Esophagus muscularis mucosa (tissue), 4 donors: ENCODE results near the gene PRSS21. TPM values are rescaled to one million over a fixed set of nuclear protein-coding genes. Genes with fewer than 3 reads are reported as not detected.

Experiments used
- DNase-seq: peaks from one replicate; pipeline ENCODE4 v3.0.0-alpha.2; 2017; ENCODE audit errors: extremely low spot score
- H3K27ac ChIP-seq, 4 donors: fragments of 200-600 bp; sonication (generic); replicated peaks in 1 of 4; 1 replicate in 3 of 4; 2 replicates in 1 of 4; pipeline ENCODE4 v1.5.1; 2016 to 2019; ENCODE audit warnings: mild to moderate bottlenecking in 1 of 4
- H3K27me3 ChIP-seq, 4 donors: fragments of 200-600 bp; sonication (generic); one replicate each; pipeline versions ENCODE4 v1.5.1 to v1.6.0; 2016 to 2019
- H3K36me3 ChIP-seq, 4 donors: fragments of 200-600 bp; sonication (generic); one replicate each; pipeline ENCODE4 v1.5.1; 2016 to 2019
- H3K4me1 ChIP-seq, 4 donors: fragments of 200-600 bp; sonication (generic); one replicate each; pipeline ENCODE4 v1.5.1; 2016 to 2019
- H3K4me3 ChIP-seq, 4 donors: fragments of 200-600 bp; sonication (generic); 1 replicate in 2 of 4; 2 replicates in 2 of 4; pipeline ENCODE4 v1.5.1; 2016 to 2019; ENCODE audit warnings: mild to moderate bottlenecking in 4 of 4, moderate library complexity in 1 of 4
- H3K9me3 ChIP-seq, 4 donors: fragments of 200-600 bp; sonication (generic); 1 replicate in 3 of 4; 2 replicates in 1 of 4; pipeline ENCODE4 v1.5.1; 2016 to 2019
- CTCF ChIP-seq, 3 experiments: fragments of 200-600 bp in 2 of 3; fragments of 450-650 bp in 1 of 3; sonication (generic) in 2 of 3; IDR thresholded peaks; one replicate each; pipeline ENCODE4 v1.5.1; 2017 to 2019; ENCODE audit warnings: antibody characterized with exemption in 3 of 3, mild to moderate bottlenecking in 2 of 3, moderate library complexity in 1 of 3
- EP300 ChIP-seq: sonication (generic); formaldehyde crosslinking; IDR thresholded peaks from one replicate; pipeline ENCODE4 v1.6.1; 2017; ENCODE audit warnings: antibody characterized with exemption
- POLR2A ChIP-seq: fragments of 450-650 bp; IDR thresholded peaks from one replicate; pipeline ENCODE4 v1.6.1; 2017; ENCODE audit warnings: antibody characterized with exemption, moderate library complexity, mild to moderate bottlenecking, low read depth
- POLR2AphosphoS5 ChIP-seq, 2 donors: sonication (generic); formaldehyde crosslinking; IDR thresholded peaks; one replicate each; pipeline ENCODE4 v1.6.1; 2017; ENCODE audit warnings: antibody characterized with exemption in 2 of 2
- WGBS: methylation state at CpG from one replicate; pipeline ENCODE4 v1.1.5; 2018; 5-methylcytosine and 5-hydroxymethylcytosine counted together
- intact Hi-C: fragments of 100-400 bp; cut with DNase I; formaldehyde crosslinking; loops from one replicate; pipeline ENCODE4 v1.15.1; 2023
- total RNA-seq, 4 donors: library from RNA; depleted of rRNA; stranded (reverse); fragments of >200 nt; gene quantifications; one replicate each; pipeline versions ENCODE4 v1.1.0 to v1.2.1, GENCODE V29; 2016

Gene PRSS21
- total RNA-seq, 4 donors from 2014 or later = not detected

- H3K27me3 ChIP-seq = peaks cover 0 to 73% (median 31%) of the 10 kb centered on the region in 4 donors
- no peaks in the 10 kb centered on the region for H3K9me3 ChIP-seq
- H3K4me3 ChIP-seq = no peak overlapping the region
- no peak for TF ChIP-seq POLR2AphosphoS5 (IDR thresholded peaks at IDR 0.05)
- no peak for TF ChIP-seq EP300
- TF ChIP-seq CTCF (IDR thresholded peaks at IDR 0.05) = no peak
- TF ChIP-seq POLR2A = no peak
- intact Hi-C loops = no loop called here
- WGBS = 67% methylated on average over 15 of the region's 15 CpGs
- H3K36me3 ChIP-seq = no peaks in the 10 kb centered on the region
- no peak overlapping the region for H3K27ac ChIP-seq
- peaks cover 6 to 14% (median 12%) of the 10 kb centered on the region in 4 donors for H3K4me1 ChIP-seq
- no peak for DNase-seq
Measured at GRCh38 chr16:2786061-2786825, 30.8 kb upstream of the PRSS21 start.

- no peak for TF ChIP-seq POLR2A
- no peak for TF ChIP-seq CTCF (IDR thresholded peaks at IDR 0.05)
- no peak for TF ChIP-seq POLR2AphosphoS5 (IDR thresholded peaks at IDR 0.05)
- Histone ChIP-seq H3K4me3 (no peak overlapping the region), H3K27me3 (peaks cover 0 to 78% (median 31%) of the 10 kb centered on the region in 4 donors), H3K27ac (no peak overlapping the region), H3K36me3 (no peaks in the 10 kb centered on the region), H3K9me3 (no peaks in the 10 kb centered on the region), H3K4me1 (peaks cover 6 to 14% (median 12%) of the 10 kb centered on the region in 4 donors)
- intact Hi-C loops = no loop called here
- 42% methylated on average over 3 of the region's 3 CpGs for WGBS
- no peak for DNase-seq
Measured at GRCh38 chr16:2786826-2787151, 30.2 kb upstream of the PRSS21 start.

- no peak for TF ChIP-seq POLR2A
- no peak for TF ChIP-seq POLR2AphosphoS5 (IDR thresholded peaks at IDR 0.05)
- no peak for TF ChIP-seq EP300
- no peak for TF ChIP-seq CTCF (IDR thresholded peaks at IDR 0.05)
- H3K9me3 ChIP-seq = no peaks in the 10 kb centered on the region
- no peaks in the 10 kb centered on the region for H3K36me3 ChIP-seq
- intact Hi-C loops = no loop called here
- 43% methylated on average over 10 of the region's 10 CpGs for WGBS
- no peak within 1 kb of the TSS for H3K4me3 ChIP-seq
- no peak for DNase-seq
- peaks cover 6 to 14% (median 12%) of the 10 kb centered on the region in 4 donors for H3K4me1 ChIP-seq
- H3K27ac ChIP-seq = no peak within 1 kb of the TSS
- peaks cover 0 to 84% (median 31%) of the 10 kb centered on the region in 4 donors for H3K27me3 ChIP-seq
Measured at GRCh38 chr16:2787406-2787805, 29.6 kb upstream of the PRSS21 start, which contains the start of gene PRSS33. PRSS33 (minus strand) TSS chr16:2787560; CDS start chr16:2786547, 1,013 bp downstream.

- peaks cover 0 to 89% (median 31%) of the 10 kb centered on the region in 4 donors for H3K27me3 ChIP-seq
- H3K27ac ChIP-seq = no peak overlapping the region
- no peaks in the 10 kb centered on the region for H3K9me3 ChIP-seq
- TF ChIP-seq EP300 = no peak
- no peak for TF ChIP-seq CTCF (IDR thresholded peaks at IDR 0.05)
- TF ChIP-seq POLR2AphosphoS5 (IDR thresholded peaks at IDR 0.05) = no peak
- no peak for TF ChIP-seq POLR2A
- H3K4me1 ChIP-seq = peaks cover 6 to 14% (median 12%) of the 10 kb centered on the region in 4 donors
- H3K36me3 ChIP-seq = no peaks in the 10 kb centered on the region
- 43% methylated on average over 7 of the region's 7 CpGs for WGBS
- DNase-seq = no peak
- H3K4me3 ChIP-seq = no peak overlapping the region
- intact Hi-C loops = no loop called here
Measured at GRCh38 chr16:2787961-2788360, 29.1 kb upstream of the PRSS21 start.

- DNase-seq = no peak
- WGBS = 76% methylated on average over 5 of the region's 5 CpGs
- no peak for TF ChIP-seq CTCF (IDR thresholded peaks at IDR 0.05)
- no peak for TF ChIP-seq EP300
- no peak for TF ChIP-seq POLR2A
- no peak for TF ChIP-seq POLR2AphosphoS5 (IDR thresholded peaks at IDR 0.05)
Measured at GRCh38 chr16:2790631-2791030, 26.4 kb upstream of the PRSS21 start.

More at GRCh38 chr16:2790631-2791030, 26.4 kb upstream of the PRSS21 start:
- Histone ChIP-seq H3K4me3 (no peak overlapping the region), H3K9me3 (no peaks in the 10 kb centered on the region), H3K36me3 (no peaks in the 10 kb centered on the region), H3K27ac (no peak overlapping the region), H3K27me3 (peaks cover 0 to 85% (median 19%) of the 10 kb centered on the region in 4 donors), H3K4me1 (peaks cover 0 to 4% (median 3%) of the 10 kb centered on the region in 4 donors)
- intact Hi-C loops = no loop called here
